Lower lobe of right lung (tissue), 2 donors: ENCODE data around the gene KRTAP5-10. TPM values are rescaled to one million over a fixed set of nuclear protein-coding genes. Genes with fewer than 3 reads are reported as not detected.

ENCODE experiments used
- ATAC-seq, 2 donors: fragments of 200-7000 bp; cut with Tn5 transposase; one replicate each; pipeline ENCODE4 v1.9.1; 2020 to 2022; ENCODE audit warnings: mild to moderate bottlenecking in 2 of 2, moderate library complexity in 2 of 2
- DNase-seq: peaks from one replicate; pipeline ENCODE4 v3.0.0-alpha.2; 2020
- H3K27ac ChIP-seq: fragments of 200-600 bp; one replicate; pipeline ENCODE4 v1.8.0; 2022
- H3K27me3 ChIP-seq: fragments of 200-600 bp; one replicate; pipeline ENCODE4 v1.8.0; 2022; ENCODE audit warnings: low read depth
- H3K36me3 ChIP-seq: fragments of 200-600 bp; one replicate; pipeline ENCODE4 v1.8.0; 2022; ENCODE audit warnings: mild to moderate bottlenecking
- H3K4me1 ChIP-seq: fragments of 200-600 bp; one replicate; pipeline ENCODE4 v1.8.0; 2022
- H3K4me3 ChIP-seq: fragments of 200-600 bp; one replicate; pipeline ENCODE4 v1.8.0; 2022; ENCODE audit warnings: mild to moderate bottlenecking
- H3K9me3 ChIP-seq: fragments of 200-600 bp; one replicate; pipeline ENCODE4 v1.8.0; 2022
- intact Hi-C: fragments of 100-400 bp; cut with DNase I; formaldehyde crosslinking; loops from one replicate; pipeline ENCODE4 v1.11.0; 2022
- total RNA-seq: library from RNA; stranded (reverse); fragmentation: NEBNext Ultra II Directional; extraction: Animal tissue kit (Norgen Biotek cat#: 25700); gene quantifications from one replicate; pipeline ENCODE4 v1.2.1, GENCODE V29; 2021
- TF ChIP-seq, protein P1 (sequence below): fragments of 200-600 bp; IDR thresholded peaks from one replicate; pipeline ENCODE4 v1.8.0; 2022; ENCODE audit warnings: antibody characterized with exemption, mild to moderate bottlenecking
- donor health status: DM: no; HTN: yes; CAD: no; lungs with severe emphysema.

KRTAP5-10 gene
- total RNA-seq, 1 donor from 2014 or later = not detected

- Histone ChIP-seq H3K9me3 (no peaks in the 10 kb centered on the region), H3K36me3 (no peaks in the 10 kb centered on the region), H3K27ac (no peak overlapping the region), H3K4me3 (no peak overlapping the region), H3K27me3 (no peaks in the 10 kb centered on the region), H3K4me1 (no peaks in the 10 kb centered on the region)
- TF ChIP-seq, protein P1, sequence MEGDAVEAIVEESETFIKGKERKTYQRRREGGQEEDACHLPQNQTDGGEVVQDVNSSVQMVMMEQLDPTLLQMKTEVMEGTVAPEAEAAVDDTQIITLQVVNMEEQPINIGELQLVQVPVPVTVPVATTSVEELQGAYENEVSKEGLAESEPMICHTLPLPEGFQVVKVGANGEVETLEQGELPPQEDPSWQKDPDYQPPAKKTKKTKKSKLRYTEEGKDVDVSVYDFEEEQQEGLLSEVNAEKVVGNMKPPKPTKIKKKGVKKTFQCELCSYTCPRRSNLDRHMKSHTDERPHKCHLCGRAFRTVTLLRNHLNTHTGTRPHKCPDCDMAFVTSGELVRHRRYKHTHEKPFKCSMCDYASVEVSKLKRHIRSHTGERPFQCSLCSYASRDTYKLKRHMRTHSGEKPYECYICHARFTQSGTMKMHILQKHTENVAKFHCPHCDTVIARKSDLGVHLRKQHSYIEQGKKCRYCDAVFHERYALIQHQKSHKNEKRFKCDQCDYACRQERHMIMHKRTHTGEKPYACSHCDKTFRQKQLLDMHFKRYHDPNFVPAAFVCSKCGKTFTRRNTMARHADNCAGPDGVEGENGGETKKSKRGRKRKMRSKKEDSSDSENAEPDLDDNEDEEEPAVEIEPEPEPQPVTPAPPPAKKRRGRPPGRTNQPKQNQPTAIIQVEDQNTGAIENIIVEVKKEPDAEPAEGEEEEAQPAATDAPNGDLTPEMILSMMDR = no peak
- DNase-seq = no peak
- no peak for ATAC-seq
- intact Hi-C loops = no loop called here
These were observed 13.7 kb upstream of the KRTAP5-10 start for GRCh38 chr11:71551711-71552110.

DNA sequence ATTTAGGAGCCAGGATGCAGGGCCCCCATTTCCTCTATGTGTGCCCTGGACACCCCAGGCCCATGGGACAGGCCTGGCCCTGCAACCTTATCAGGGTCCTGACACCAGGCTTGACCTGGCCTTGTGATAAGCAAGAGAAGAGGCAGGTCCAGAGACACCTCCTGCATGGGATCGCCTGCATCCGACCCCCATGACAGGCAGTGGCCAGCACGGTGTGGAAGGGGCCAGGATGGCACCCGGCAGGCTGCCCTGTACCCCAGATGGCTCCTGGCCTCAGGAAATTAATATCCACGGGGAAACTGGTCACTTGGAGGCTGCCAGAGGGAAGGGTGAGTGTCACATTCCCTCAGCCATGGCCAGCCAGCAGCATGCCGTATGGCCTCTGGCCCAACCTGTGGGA is 10.4 kb upstream of the KRTAP5-10 start:
- ATAC-seq (no peak), DNase-seq (no peak)
- intact Hi-C loops = no loop called here
- TF ChIP-seq, protein P1 = no peak
- Histone ChIP-seq H3K4me1 (no peaks in the 10 kb centered on the region), H3K27me3 (no peaks in the 10 kb centered on the region), H3K4me3 (no peak overlapping the region), H3K36me3 (no peaks in the 10 kb centered on the region), H3K27ac (no peak overlapping the region), H3K9me3 (no peaks in the 10 kb centered on the region)

DNA sequence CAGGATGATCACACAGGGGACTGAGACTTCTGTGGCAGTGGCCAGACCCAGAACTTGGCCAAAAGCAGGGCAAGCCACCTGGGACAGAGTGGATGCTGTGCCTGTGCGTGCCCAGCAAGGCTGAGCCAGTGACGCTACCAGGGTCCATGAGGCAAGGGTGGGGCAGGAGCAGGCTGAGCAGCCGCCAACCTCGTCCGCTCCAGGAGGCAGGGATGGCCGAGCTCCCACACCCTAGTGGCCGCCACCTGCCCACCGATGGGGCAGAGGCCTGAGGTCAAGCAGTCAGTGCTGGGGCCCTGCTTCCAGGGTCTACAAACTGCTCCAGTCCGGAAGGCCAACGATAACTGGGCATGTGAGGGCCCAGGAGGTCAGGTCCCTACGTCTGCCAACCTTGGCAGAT is 9.9 kb upstream of the KRTAP5-10 start:
- Histone ChIP-seq H3K36me3 (no peaks in the 10 kb centered on the region), H3K27ac (no peak overlapping the region)

DNA sequence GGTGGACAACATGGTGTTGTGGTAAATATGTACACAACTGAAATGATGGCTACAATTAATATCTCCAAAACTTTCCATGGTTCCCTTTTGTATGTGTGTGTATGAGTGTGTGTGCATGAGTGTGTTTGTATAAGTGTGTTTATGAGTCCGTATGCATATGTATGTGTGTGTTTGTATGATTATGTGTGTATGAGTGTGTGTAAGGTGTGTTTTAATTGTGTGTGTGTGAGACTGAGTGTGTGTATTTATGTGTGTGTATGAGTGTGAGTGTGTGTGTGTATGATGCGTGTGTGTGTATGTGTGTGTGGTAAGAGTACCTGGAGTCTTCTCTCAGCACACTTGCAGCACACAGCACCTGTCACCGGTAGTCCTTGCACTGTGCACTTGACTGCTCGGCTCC is 9.3 kb upstream of the KRTAP5-10 start:
- Histone ChIP-seq H3K27ac (no peak overlapping the region), H3K27me3 (no peaks in the 10 kb centered on the region), H3K4me3 (no peak overlapping the region), H3K9me3 (no peaks in the 10 kb centered on the region), H3K36me3 (no peaks in the 10 kb centered on the region), H3K4me1 (no peaks in the 10 kb centered on the region)
- DNase-seq (no peak), ATAC-seq (no peak)
- intact Hi-C loops = no loop called here
- TF ChIP-seq, protein P1 = no peak

More for the DNA sequence above, 9.9 kb upstream of the KRTAP5-10 start:
- Histone ChIP-seq H3K4me1 (no peaks in the 10 kb centered on the region), H3K9me3 (no peaks in the 10 kb centered on the region), H3K27me3 (no peaks in the 10 kb centered on the region), H3K4me3 (no peak overlapping the region)
- TF ChIP-seq, protein P1 = no peak
- intact Hi-C loops = no loop called here
- DNase-seq (no peak), ATAC-seq (peak in 1 of 2 donors; percentile 13)

DNA sequence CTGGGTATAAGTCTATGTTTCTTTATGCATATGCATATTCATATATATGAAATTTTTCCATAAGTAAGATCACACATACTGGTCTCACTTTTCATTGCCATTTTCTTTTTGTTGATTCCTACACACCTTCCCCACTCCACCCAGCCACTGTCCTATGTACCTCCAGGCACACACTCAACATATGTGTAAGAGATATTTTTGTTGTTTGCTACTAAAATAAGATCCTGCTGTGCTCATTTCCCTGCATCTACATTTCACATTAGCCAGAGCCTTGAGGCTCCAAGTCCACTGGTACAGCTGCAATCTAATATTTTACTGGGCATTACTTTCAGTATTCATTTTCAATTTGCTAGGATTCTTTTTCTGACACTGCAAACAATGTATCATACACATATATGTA is 8.1 kb upstream of the KRTAP5-10 start:
- no peak overlapping the region for H3K27ac ChIP-seq
- ATAC-seq = no peak
- H3K36me3 ChIP-seq = no peaks in the 10 kb centered on the region
- no peaks in the 10 kb centered on the region for H3K9me3 ChIP-seq
- H3K4me3 ChIP-seq = no peak overlapping the region
- H3K4me1 ChIP-seq = no peaks in the 10 kb centered on the region
- no peak for DNase-seq
- intact Hi-C loops = no loop called here
- TF ChIP-seq, protein P1 = no peak
- H3K27me3 ChIP-seq = no peaks in the 10 kb centered on the region

DNA sequence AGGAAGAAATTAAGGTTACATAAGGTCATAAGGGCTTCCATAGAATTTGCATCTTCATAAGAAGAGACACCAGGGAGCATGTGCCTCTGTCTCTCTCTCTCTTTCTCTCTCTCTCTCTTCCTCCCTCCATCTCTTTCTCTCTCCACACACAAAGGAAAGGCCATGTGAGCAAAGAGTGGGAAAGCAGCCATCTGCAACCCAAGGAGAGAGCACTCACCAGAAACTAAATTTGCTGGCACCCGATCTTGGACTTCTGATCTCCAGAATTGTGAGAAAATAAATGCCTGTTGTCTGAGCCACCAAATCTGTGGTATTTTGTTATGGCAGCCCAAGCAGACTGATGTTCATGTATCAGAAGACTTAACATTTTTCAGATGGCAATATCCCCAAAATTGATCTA is 6.4 kb upstream of the KRTAP5-10 start:
- no peak overlapping the region for H3K4me3 ChIP-seq
- H3K36me3 ChIP-seq = no peaks in the 10 kb centered on the region
- H3K27me3 ChIP-seq = no peaks in the 10 kb centered on the region
- TF ChIP-seq, protein P1 = no peak
- H3K4me1 ChIP-seq = no peaks in the 10 kb centered on the region
- no peak overlapping the region for H3K27ac ChIP-seq
- ATAC-seq (no peak), DNase-seq (no peak)
- H3K9me3 ChIP-seq = no peaks in the 10 kb centered on the region
- intact Hi-C loops = no loop called here
